GM10266 (cell line): ENCODE data around the gene IP6K3.

ENCODE experiments used
- DNase-seq: peaks from one replicate; pipeline ENCODE4 v3.0.0; 2012; ENCODE audit errors: extremely low spot score
- CTCF ChIP-seq: IDR thresholded peaks from 2 replicates; pipeline ENCODE4 v1.5.1; 2012; ENCODE audit warnings: mild to moderate bottlenecking, low read depth; ENCODE audit not compliant: control insufficient read depth, insufficient read depth; ENCODE audit errors: missing control alignments

IP6K3 gene

GRCh38 chr6:33777398-33778388 lies 31.0 kb upstream of the IP6K3 start:
- TF ChIP-seq CTCF, result no peak
- DNase-seq, result no peak

DNA sequence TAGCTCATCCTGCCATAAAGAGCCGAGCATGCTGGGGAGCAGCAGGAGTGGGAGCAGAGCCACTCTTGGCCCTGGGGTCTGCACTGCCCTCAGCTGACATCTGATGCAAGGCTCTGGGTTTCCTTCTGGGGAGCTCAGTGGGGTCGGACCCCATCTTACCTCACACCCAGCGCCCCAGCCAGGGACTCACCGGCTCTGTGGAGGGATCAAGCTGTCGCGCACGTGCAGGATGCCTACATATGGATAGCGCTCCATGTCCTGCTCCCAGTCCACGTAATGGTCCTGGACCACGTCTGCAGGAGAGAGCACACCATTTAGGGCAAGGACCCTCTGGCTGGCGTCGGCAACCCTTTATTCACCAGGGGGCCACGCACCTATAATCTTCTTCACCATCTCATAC lies 30.1 kb upstream of the IP6K3 start:
- no peak for DNase-seq
- no peak for TF ChIP-seq CTCF

DNA sequence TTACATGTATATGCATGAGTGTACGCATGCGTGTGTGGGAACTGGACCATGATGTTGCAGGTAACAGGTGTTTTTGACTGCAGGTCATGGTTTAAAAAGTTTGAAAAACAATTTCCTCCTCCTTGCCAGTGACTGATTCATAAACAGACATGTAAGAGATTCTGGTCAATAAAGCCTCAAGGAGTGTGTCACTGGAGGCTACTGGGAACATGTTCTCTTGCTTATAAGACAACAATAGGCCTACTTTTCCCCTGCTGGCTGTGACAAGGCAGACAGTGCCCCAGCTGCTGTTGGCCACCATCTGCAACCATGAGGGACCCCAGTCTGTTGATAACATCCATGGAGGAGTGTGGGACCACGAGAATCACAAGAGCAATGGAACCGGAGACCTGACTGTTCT lies 29.5 kb upstream of the IP6K3 start:
- no peak for TF ChIP-seq CTCF
- DNase-seq, result no peak

DNA sequence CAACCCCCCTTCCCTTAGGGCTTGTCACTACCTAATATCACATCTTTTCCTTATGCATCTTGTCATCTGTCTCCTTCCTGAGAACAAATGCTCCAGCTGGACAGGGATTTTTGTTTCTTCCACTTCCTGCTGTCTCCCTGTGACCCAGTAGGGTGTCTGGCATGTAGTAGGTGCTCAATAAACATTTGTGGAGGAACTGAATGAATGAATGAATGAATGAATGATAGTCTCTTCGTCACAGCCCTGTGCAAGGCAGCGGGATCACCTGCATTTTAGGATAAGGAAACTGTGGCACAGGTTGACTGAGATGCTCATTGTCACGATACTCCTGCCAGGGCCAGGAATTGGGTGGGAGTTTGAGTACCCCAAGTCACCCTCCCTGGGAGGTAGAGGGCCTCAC lies 28.1 kb upstream of the IP6K3 start:
- TF ChIP-seq CTCF, result no peak
- no peak for DNase-seq

DNA sequence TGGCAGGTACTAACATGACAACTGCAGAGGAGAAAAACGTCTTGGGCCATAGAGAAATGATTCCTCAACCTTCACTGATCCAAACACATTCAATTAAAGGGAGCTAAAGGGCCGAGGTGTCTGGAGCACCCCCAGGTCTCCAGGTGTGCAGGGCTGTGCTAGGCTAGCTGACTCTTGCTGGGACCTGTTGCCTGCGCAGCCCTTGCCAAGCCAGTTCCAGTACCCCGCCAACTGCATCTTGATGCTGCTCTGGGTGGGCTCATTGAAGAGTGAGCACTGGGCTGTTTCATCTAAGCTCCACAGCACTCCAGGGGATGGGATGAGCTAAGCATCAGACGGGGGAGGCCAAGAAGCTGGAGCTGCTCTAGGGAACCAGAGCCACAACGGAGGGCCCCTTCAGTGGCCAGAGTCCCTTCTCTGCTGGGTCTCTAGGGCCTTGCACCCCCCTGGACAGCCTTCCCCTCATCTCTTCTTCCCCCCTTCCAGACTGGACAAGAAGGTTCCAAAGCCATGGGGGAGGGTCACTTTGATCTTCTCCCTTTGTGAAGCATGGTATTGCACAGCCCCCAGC lies 26.3 kb upstream of the IP6K3 start:
- no peak for TF ChIP-seq CTCF
- no peak for DNase-seq

DNA sequence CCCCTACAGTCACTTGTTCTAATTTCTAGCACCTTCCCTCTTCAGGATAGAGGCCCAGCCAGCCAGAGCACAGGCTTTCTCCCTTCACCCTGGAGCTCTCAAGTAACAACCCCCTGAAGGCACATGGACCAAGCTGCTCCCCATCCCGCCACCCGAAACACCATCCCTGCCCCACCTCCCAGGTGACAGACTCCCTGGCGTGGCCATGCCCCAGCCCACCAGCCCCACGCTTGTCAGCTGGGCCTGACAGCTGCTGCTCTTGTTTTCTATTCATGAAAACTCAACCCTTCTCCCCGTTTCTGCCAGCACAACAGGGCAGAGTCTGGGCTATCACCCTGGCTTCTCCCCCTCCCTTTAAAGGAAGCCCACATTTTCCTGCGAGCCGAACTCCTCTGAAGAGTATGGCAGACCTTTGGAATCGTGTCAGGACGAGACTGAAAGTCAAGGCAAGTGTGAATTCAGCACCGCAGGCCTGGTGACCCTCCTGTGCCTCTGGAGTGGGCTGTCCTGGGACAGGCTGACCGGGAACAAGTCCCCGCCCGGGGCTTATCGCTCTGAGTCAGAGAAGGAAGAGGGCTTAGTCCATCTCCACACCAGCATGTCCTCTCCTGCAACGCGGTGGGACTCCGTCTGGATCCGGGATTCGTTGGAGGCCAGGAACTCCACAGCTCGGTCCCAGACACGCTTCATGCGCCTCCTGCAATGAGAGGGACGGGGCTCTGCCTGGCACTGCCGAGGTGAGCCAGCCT lies 25.6 kb upstream of the IP6K3 start:
- DNase-seq, result no peak
- TF ChIP-seq CTCF, result no peak
